ENCODE measurements around the gene ARMC2.

Gene ARMC2, protein sequence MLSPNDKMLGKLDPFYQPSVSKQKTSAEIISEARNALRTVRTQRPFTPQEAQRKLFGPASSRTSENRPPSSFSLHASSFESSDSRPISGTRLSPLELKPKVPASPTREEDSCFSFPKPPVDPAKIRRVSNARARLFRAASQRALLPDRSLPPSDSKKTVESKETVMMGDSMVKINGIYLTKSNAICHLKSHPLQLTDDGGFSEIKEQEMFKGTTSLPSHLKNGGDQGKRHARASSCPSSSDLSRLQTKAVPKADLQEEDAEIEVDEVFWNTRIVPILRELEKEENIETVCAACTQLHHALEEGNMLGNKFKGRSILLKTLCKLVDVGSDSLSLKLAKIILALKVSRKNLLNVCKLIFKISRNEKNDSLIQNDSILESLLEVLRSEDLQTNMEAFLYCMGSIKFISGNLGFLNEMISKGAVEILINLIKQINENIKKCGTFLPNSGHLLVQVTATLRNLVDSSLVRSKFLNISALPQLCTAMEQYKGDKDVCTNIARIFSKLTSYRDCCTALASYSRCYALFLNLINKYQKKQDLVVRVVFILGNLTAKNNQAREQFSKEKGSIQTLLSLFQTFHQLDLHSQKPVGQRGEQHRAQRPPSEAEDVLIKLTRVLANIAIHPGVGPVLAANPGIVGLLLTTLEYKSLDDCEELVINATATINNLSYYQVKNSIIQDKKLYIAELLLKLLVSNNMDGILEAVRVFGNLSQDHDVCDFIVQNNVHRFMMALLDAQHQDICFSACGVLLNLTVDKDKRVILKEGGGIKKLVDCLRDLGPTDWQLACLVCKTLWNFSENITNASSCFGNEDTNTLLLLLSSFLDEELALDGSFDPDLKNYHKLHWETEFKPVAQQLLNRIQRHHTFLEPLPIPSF

DNA sequence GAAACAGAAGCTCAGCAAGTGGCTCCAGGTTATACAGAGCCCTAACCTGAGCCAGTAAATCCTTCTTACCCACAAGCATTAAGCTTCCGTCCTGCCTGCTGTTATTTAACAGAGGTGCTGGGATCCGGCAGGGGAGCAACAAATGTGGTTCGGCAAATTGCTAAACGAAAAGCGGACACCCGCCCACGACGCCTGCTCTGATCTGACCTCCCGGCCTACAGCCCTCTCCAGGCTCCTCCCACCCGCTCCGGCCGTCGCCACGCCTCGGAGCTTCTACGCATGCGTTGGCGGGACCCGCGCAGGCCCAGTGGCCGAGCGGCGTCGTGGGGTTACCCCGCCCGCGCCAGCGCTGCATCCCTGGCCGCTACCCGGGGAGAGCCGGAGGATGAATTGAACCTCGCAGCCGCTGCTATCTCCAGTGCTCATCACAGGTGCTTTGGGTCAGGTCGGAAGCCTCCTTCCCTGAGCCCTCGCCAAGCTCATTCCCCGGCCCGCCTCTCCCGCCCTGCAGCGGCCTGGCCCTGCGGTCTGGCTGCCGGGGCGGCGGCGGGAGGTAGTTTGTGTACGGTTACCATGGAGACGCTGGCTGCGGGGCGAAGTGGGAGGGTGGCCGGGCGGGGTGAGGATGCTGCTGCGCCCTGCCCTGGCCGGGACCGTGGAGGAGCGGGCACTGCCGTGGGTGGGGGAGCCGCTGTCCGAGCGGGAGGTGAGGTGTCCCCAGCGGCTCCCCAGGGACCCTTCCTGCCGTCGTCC lies at the start of gene ARMC2:
TSS of gene ARMC2 (plus strand) at position 307 of the 753 bp plus-strand sequence. CDS start 5,846 bp downstream, outside the sequence.
- Histone ChIP-seq H2AFZ (ENCODE audit: low read length, unreplicated experiment) (peak within 1 kb of the TSS; percentile 73), H3K4me1 (ENCODE audit: control insufficient read depth, insufficient read depth, low read length, unreplicated experiment) (peaks cover 10% of the 10 kb centered on the region), H3K36me3 (ENCODE audit: insufficient read depth, low read length) (no peaks in the 10 kb centered on the region), H3K79me2 (ENCODE audit: control insufficient read depth, insufficient read depth, low read length, unreplicated experiment) (no peaks in the 10 kb centered on the region), H3K27ac (ENCODE audit: low read depth, low read length) (peak within 1 kb of the TSS; percentile 52), H3K4me3 (ENCODE audit: low read depth, low read length) (peak within 1 kb of the TSS; percentile 77), H3K27me3 (ENCODE audit: insufficient read depth, low read length) (no peaks in the 10 kb centered on the region)

- Histone ChIP-seq H3K79me2 (ENCODE audit: control insufficient read depth, insufficient read depth, low read length, unreplicated experiment) (no peaks in the 10 kb centered on the region), H3K4me3 (ENCODE audit: low read depth, low read length) (no peak overlapping the region), H3K4me1 (ENCODE audit: control insufficient read depth, insufficient read depth, low read length, unreplicated experiment) (peaks cover 4% of the 10 kb centered on the region), H3K27ac (ENCODE audit: low read depth, low read length) (no peak overlapping the region), H3K36me3 (ENCODE audit: insufficient read depth, low read length) (no peaks in the 10 kb centered on the region), H2AFZ (ENCODE audit: low read length, unreplicated experiment) (no peak overlapping the region), H3K27me3 (ENCODE audit: insufficient read depth, low read length) (no peaks in the 10 kb centered on the region)
Measured at GRCh38 chr6:108798670-108799353, 49.4 kb upstream of the ARMC2 start.

- Histone ChIP-seq H3K27ac (ENCODE audit: low read depth, low read length) (no peak overlapping the region), H3K79me2 (ENCODE audit: control insufficient read depth, insufficient read depth, low read length, unreplicated experiment) (no peaks in the 10 kb centered on the region), H3K27me3 (ENCODE audit: insufficient read depth, low read length) (no peaks in the 10 kb centered on the region), H3K4me3 (ENCODE audit: low read depth, low read length) (no peak overlapping the region), H2AFZ (ENCODE audit: low read length, unreplicated experiment) (no peak overlapping the region), H3K4me1 (ENCODE audit: control insufficient read depth, insufficient read depth, low read length, unreplicated experiment) (peaks cover 4% of the 10 kb centered on the region), H3K36me3 (ENCODE audit: insufficient read depth, low read length) (no peaks in the 10 kb centered on the region)
Measured at GRCh38 chr6:108799354-108799717, 48.9 kb upstream of the ARMC2 start.

DNA sequence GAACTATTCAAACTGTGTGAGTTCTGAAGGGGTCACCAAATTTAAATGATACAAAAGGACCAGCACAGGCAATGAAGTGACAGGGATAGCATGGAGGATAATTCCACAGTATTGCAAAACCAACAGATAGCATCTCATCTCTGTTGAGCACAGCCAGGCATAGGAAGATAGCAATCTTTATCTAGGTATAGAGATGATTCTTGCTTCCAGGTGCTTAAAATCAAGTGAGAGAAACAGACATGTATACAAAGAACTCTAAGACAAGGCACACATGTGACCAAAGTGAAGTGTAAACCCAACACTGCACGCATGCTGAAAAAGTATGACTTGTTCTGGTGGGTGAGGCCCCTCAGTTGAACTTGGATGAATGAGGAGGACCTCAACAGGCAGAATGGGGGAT lies 48.4 kb upstream of the ARMC2 start:
- Histone ChIP-seq H3K27ac (ENCODE audit: low read depth, low read length) (no peak overlapping the region), H3K79me2 (ENCODE audit: control insufficient read depth, insufficient read depth, low read length, unreplicated experiment) (no peaks in the 10 kb centered on the region), H3K36me3 (ENCODE audit: insufficient read depth, low read length) (no peaks in the 10 kb centered on the region), H3K27me3 (ENCODE audit: insufficient read depth, low read length) (no peaks in the 10 kb centered on the region), H3K4me1 (ENCODE audit: control insufficient read depth, insufficient read depth, low read length, unreplicated experiment) (peaks cover 4% of the 10 kb centered on the region), H2AFZ (ENCODE audit: low read length, unreplicated experiment) (no peak overlapping the region), H3K4me3 (ENCODE audit: low read depth, low read length) (no peak overlapping the region)

DNA sequence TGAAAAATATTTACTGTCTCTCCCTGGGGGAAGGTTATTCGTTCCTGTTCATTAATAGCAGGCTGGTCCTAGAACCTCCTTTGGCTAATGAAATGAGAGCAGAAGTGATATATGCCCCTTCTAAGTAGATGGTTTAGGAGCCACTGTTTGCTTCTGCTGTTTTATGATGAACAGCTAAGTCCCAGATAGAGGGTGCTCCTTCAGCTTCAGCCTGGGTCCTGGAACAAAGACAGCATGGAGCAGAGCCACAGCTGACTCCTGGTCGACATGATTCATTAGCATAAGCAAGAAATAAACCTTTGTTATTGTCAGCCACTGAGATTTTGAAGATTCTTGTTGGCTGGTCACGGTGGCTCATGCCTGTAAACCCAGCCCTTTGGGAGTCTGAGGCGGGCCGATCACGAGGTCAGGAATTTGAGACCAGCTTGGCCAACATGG lies 47.8 kb upstream of the ARMC2 start:
- no peak overlapping the region for H3K27ac ChIP-seq (ENCODE audit: low read depth, low read length)
- no peaks in the 10 kb centered on the region for H3K27me3 ChIP-seq (ENCODE audit: insufficient read depth, low read length)
- no peaks in the 10 kb centered on the region for H3K36me3 ChIP-seq (ENCODE audit: insufficient read depth, low read length)
- H2AFZ ChIP-seq (ENCODE audit: low read length, unreplicated experiment), result no peak overlapping the region
- H3K79me2 ChIP-seq (ENCODE audit: control insufficient read depth, insufficient read depth, low read length, unreplicated experiment), result no peaks in the 10 kb centered on the region
- H3K4me3 ChIP-seq (ENCODE audit: low read depth, low read length), result no peak overlapping the region
- peaks cover 4% of the 10 kb centered on the region for H3K4me1 ChIP-seq (ENCODE audit: control insufficient read depth, insufficient read depth, low read length, unreplicated experiment)

- Histone ChIP-seq H3K4me3 (ENCODE audit: low read depth, low read length) (no peak overlapping the region), H3K4me1 (ENCODE audit: control insufficient read depth, insufficient read depth, low read length, unreplicated experiment) (peaks cover 4% of the 10 kb centered on the region), H3K36me3 (ENCODE audit: insufficient read depth, low read length) (no peaks in the 10 kb centered on the region), H3K79me2 (ENCODE audit: control insufficient read depth, insufficient read depth, low read length, unreplicated experiment) (no peaks in the 10 kb centered on the region), H2AFZ (ENCODE audit: low read length, unreplicated experiment) (no peak overlapping the region), H3K27ac (ENCODE audit: low read depth, low read length) (no peak overlapping the region), H3K27me3 (ENCODE audit: insufficient read depth, low read length) (no peaks in the 10 kb centered on the region)
Measured at GRCh38 chr6:108801366-108801765, 46.9 kb upstream of the ARMC2 start.

- Histone ChIP-seq H3K27ac (ENCODE audit: low read depth, low read length) (no peak overlapping the region), H3K4me3 (ENCODE audit: low read depth, low read length) (no peak overlapping the region), H3K4me1 (ENCODE audit: control insufficient read depth, insufficient read depth, low read length, unreplicated experiment) (peaks cover 4% of the 10 kb centered on the region), H3K36me3 (ENCODE audit: insufficient read depth, low read length) (no peaks in the 10 kb centered on the region), H3K79me2 (ENCODE audit: control insufficient read depth, insufficient read depth, low read length, unreplicated experiment) (no peaks in the 10 kb centered on the region), H3K27me3 (ENCODE audit: insufficient read depth, low read length) (no peaks in the 10 kb centered on the region), H2AFZ (ENCODE audit: low read length, unreplicated experiment) (no peak overlapping the region)
Measured at GRCh38 chr6:108803982-108804490, 44.2 kb upstream of the ARMC2 start.

DNA sequence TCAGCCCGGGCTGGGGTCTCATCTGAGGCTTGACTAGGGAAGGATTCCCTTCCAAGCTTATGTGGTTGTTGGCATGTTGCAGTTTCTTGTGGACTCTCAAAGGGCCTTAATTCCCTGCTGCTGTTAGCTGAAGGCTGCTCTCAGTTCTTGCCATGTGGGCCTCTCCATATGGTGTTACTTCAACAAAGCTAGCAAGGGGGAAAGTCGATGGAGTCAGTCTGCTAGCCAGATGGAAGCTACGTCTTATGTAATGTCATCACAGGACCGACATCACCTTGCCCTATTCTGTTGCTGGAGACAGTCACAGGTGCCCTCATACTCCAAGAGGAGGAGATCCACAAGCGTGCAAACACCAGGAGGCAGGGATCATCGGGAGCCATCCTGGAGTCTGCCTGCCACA lies 43.3 kb upstream of the ARMC2 start:
- no peaks in the 10 kb centered on the region for H3K36me3 ChIP-seq (ENCODE audit: insufficient read depth, low read length)
- no peak overlapping the region for H3K27ac ChIP-seq (ENCODE audit: low read depth, low read length)
- H3K27me3 ChIP-seq (ENCODE audit: insufficient read depth, low read length), result no peaks in the 10 kb centered on the region
- H2AFZ ChIP-seq (ENCODE audit: low read length, unreplicated experiment), result no peak overlapping the region
- H3K79me2 ChIP-seq (ENCODE audit: control insufficient read depth, insufficient read depth, low read length, unreplicated experiment), result no peaks in the 10 kb centered on the region
- no peak overlapping the region for H3K4me3 ChIP-seq (ENCODE audit: low read depth, low read length)
- peaks cover 4% of the 10 kb centered on the region for H3K4me1 ChIP-seq (ENCODE audit: control insufficient read depth, insufficient read depth, low read length, unreplicated experiment)

DNA sequence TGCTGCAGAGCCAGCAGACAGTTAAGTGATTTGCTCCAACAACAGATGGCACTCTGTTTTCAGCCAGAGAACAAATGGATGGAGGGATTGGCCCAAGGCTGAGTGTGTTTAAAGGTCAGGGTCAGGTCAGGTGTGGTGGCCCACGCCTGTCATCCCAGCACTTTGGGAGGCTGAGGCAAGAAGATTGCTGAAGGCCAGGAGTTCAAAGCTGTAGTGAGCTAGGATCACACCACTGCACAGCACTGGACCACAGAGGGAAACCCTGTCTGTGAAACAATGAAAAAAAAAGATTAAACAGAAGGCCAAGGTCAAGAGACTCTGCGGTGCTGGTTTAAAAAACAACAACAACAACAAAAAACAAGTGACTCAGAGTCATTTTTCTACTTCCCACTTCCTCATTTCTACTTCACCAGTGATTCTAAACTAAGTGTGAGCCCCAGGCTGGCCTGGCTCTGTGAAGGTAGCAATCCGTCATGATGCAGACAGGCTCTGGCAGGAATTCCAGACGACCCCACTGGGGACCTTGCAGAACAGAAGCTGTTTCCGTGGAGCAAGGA lies 42.5 kb upstream of the ARMC2 start:
- Histone ChIP-seq H3K27ac (ENCODE audit: low read depth, low read length) (no peak overlapping the region), H3K4me3 (ENCODE audit: low read depth, low read length) (no peak overlapping the region), H3K79me2 (ENCODE audit: control insufficient read depth, insufficient read depth, low read length, unreplicated experiment) (no peaks in the 10 kb centered on the region), H3K4me1 (ENCODE audit: control insufficient read depth, insufficient read depth, low read length, unreplicated experiment) (no peaks in the 10 kb centered on the region), H3K27me3 (ENCODE audit: insufficient read depth, low read length) (no peaks in the 10 kb centered on the region), H3K36me3 (ENCODE audit: insufficient read depth, low read length) (no peaks in the 10 kb centered on the region), H2AFZ (ENCODE audit: low read length, unreplicated experiment) (no peak overlapping the region)
